HepG2 (cell line): ENCODE measurements around the gene SLC16A13. TPM values are rescaled to one million over a fixed set of nuclear protein-coding genes. Genes with fewer than 3 reads are reported as not detected.
A peak's percentile ranks its signal among the peaks of the same experiment; 100 is the strongest.
"Not testable (repeated sequence)": the region's sequence is repeated elsewhere in the genome, so short reads cannot be mapped to it uniquely, and the experiment has no call there.

Experiments used
- ARID5B ChIP-seq: IDR thresholded peaks from 2 replicates; pipeline ENCODE4 v1.4.0; 2020; ENCODE audit warnings: mild to moderate bottlenecking, missing genetic modification reagents
- ATF7 ChIP-seq, 2 experiments: fragments of 450-650 bp in 1 of 2; sonication (generic) in 1 of 2; formaldehyde crosslinking in 1 of 2; IDR thresholded peaks; 2 replicates each; pipeline versions ENCODE4 v1.4.0 to v1.6.1; 2016 to 2020; ENCODE audit warnings: antibody characterized with exemption in 1 of 2, mild to moderate bottlenecking in 1 of 2, missing genetic modification reagents in 1 of 2
- CTCF ChIP-seq: sonication (generic); formaldehyde crosslinking; IDR thresholded peaks from 2 replicates; pipeline ENCODE4 v1.5.0; 2020; ENCODE audit warnings: mild to moderate bottlenecking, missing genetic modification reagents, moderate library complexity
- FOXP1 ChIP-seq, 2 experiments: fragments of 450-650 bp in 1 of 2; IDR thresholded peaks; 2 replicates each; pipeline ENCODE4 v1.6.1; 2017 to 2018; ENCODE audit warnings: antibody characterized with exemption in 1 of 2
- FOXP4 ChIP-seq: sonication (generic); formaldehyde crosslinking; IDR thresholded peaks from 2 replicates; pipeline ENCODE4 v1.4.0; 2020; ENCODE audit warnings: missing genetic modification reagents
- GATAD2A ChIP-seq: IDR thresholded peaks from 2 replicates; pipeline ENCODE4 v1.6.1; 2016
- HMG20A ChIP-seq: IDR thresholded peaks from 2 replicates; pipeline ENCODE4 v1.6.1; 2016; ENCODE audit warnings: borderline replicate concordance
- IKZF5 ChIP-seq: IDR thresholded peaks from 2 replicates; pipeline ENCODE4 v1.6.1; 2018; ENCODE audit warnings: missing genetic modification reagents, mild to moderate bottlenecking, missing compliant biosample characterization
- ISL2 ChIP-seq: sonication (generic); formaldehyde crosslinking; IDR thresholded peaks from 2 replicates; pipeline ENCODE4 v1.5.0; 2020; ENCODE audit warnings: missing genetic modification reagents
- KAT8 ChIP-seq: IDR thresholded peaks from 2 replicates; pipeline ENCODE4 v1.6.1; 2016; ENCODE audit warnings: missing genetic modification reagents, missing compliant biosample characterization
- PBX2 ChIP-seq: IDR thresholded peaks from 2 replicates; pipeline ENCODE4 v1.6.1; 2016; ENCODE audit warnings: control low read depth
- SMAD3 ChIP-seq: sonication (generic); formaldehyde crosslinking; IDR thresholded peaks from 2 replicates; pipeline ENCODE4 v1.4.0; 2020; ENCODE audit warnings: missing genetic modification reagents
- SRF ChIP-seq: IDR thresholded peaks from 2 replicates; pipeline ENCODE4 v1.6.1; 2011; ENCODE audit warnings: mild to moderate bottlenecking, low read depth, low read length, moderate library complexity
- TBX2 ChIP-seq: sonication (generic); formaldehyde crosslinking; IDR thresholded peaks from 2 replicates; pipeline ENCODE4 v1.5.0; 2020; ENCODE audit warnings: missing genetic modification reagents, mild to moderate bottlenecking, borderline replicate concordance
- TFAP4 ChIP-seq: sonication (generic); IDR thresholded peaks from 2 replicates; pipeline ENCODE4 v1.6.1; 2016; ENCODE audit warnings: low read depth, borderline replicate concordance
- ZFY ChIP-seq: sonication (generic); formaldehyde crosslinking; IDR thresholded peaks from 2 replicates; pipeline ENCODE4 v1.4.0; 2020; ENCODE audit warnings: missing genetic modification reagents
- ZNF552 ChIP-seq: sonication (generic); formaldehyde crosslinking; IDR thresholded peaks from 2 replicates; pipeline ENCODE4 v1.9.0; 2022; ENCODE audit warnings: missing genetic modification reagents, mild to moderate bottlenecking, borderline replicate concordance
- polyA plus RNA-seq, 8 experiments: library from polyadenylated mRNA; depleted of rRNA in 3 of 8; stranded (reverse) in 7 of 8; unstranded in 1 of 8; fragments of >200 nt; fragmentation: Illumina TruSeq in 4 of 8; extraction: Trizol in 4 of 8; gene quantifications; 2 replicates each; pipeline versions ENCODE4 v1.2.1 to v1.2.3, GENCODE V29; 2011 to 2016; ENCODE audit warnings: low read depth in 4 of 8, missing spikeins in 1 of 8, mixed read lengths in 1 of 8; ENCODE audit not compliant: insufficient read depth in 1 of 8
- total RNA-seq, 5 experiments: library from RNA; depleted of rRNA; stranded (reverse); fragments of >200 nt; fragmentation: Illumina TruSeq; extraction: Trizol; gene quantifications; 2 replicates each; pipeline ENCODE4 v1.2.3, GENCODE V29; 2016; ENCODE audit warnings: low read depth in 1 of 5

Gene SLC16A13
- total and polyA plus RNA-seq, 2 of the 13 experiments (the other 11 are each of a cell fraction or from before 2014, with no cell fraction given), result 2.2 to 3.0 TPM

- TF ChIP-seq ATF7, FOXP1 (IDR thresholded peaks at IDR 0.05): not testable (repeated sequence)
- peak; percentile 42; the same call in 1 of the 2 replicates for TF ChIP-seq ATF7 (CRISPR knock-in tag; IDR thresholded peaks at IDR 0.05)
- peak; percentile 92 for TF ChIP-seq ARID5B (CRISPR knock-in tag)
- TF ChIP-seq SMAD3 (CRISPR knock-in tag), result 0 out of 2 replicates have a peak, but pooled peaks have one; percentile 57
- peak; percentile 67 for TF ChIP-seq KAT8 (CRISPR knock-in tag)
- TF ChIP-seq ZFY, result 0 out of 2 replicates have a peak, but pooled peaks have one; percentile 31
- TF ChIP-seq FOXP1 (CRISPR knock-in tag; IDR thresholded peaks at IDR 0.05), result peak; percentile 46; the same call in 1 of the 2 replicates
- peak; percentile 83 for TF ChIP-seq ISL2 (CRISPR knock-in tag)
- peak; percentile 57 for TF ChIP-seq TBX2
- TF ChIP-seq PBX2 (CRISPR knock-in tag), result peak; percentile 67
- TF ChIP-seq SRF, result 0 out of 2 replicates have a peak, but pooled peaks have one; percentile 36
- peak; percentile 68; the same call in 1 of the 2 replicates for TF ChIP-seq FOXP4
- peak; percentile 78 for TF ChIP-seq GATAD2A (CRISPR knock-in tag)
- peak; percentile 55; the same call in 1 of the 2 replicates for TF ChIP-seq IKZF5 (CRISPR knock-in tag)
- 0 out of 2 replicates have a peak, but pooled peaks have one; percentile 19 for TF ChIP-seq ZNF552 (CRISPR knock-in tag)
- peak; percentile 78; the same call in 1 of the 2 replicates for TF ChIP-seq HMG20A (CRISPR knock-in tag)
- TF ChIP-seq TFAP4, result peak; percentile 21; the same call in 1 of the 2 replicates
- TF ChIP-seq CTCF (CRISPR knock-in tag), result 0 out of 2 replicates have a peak, but pooled peaks have one; percentile 12
Measured at GRCh38 chr17:7046725-7047397, 11.0 kb downstream of the SLC16A13 start (continued).
